Measurements from ENCODE around the gene ACTA1. TPM values are rescaled to one million over a fixed set of nuclear protein-coding genes. Genes with fewer than 3 reads are reported as not detected.

Gene ACTA1
- total RNA-seq, 3 donors from 2014 or later, result 0.33 TPM; not detected in 2

DNA sequence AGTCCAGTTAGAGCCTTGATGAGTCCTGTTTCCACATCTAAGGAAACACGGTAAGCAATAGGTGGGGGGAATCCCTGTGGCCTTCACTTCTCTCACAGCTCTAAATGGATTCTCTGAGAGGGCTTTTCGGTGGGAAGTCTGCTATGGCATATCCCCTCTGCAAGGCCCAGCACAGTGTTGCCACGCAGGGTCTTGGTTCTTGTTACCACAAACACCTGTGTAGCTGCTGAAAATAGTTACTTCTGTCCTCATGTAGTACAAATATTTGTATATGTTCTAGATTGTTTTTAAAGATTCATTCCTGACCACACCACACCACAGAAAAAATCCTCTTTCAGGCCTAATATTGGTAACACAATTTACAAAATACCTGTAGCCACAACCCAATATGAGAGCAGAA, 5.6 kb downstream of the ACTA1 start:
- Histone ChIP-seq H3K27ac (no peak overlapping the region), H3K9me3 (peaks cover 3 to 5% of the 10 kb centered on the region in 2 donors), H3K4me3 (no peak overlapping the region), H3K36me3 (no peaks in the 10 kb centered on the region), H3K27me3 (peaks cover 0 to 55% of the 10 kb centered on the region in 2 donors), H3K4me1 (peaks cover 6 to 12% of the 10 kb centered on the region in 2 donors)
- intact Hi-C loops (cut with DNase I; ENCODE audit: low total_unique reads), result no loop called here
- no peak for DNase-seq (ENCODE audit: low spot score in 2 of 2)
- TF ChIP-seq POLR2AphosphoS5 (IDR thresholded peaks at IDR 0.05) (no peak), POLR2A (IDR thresholded peaks at IDR 0.05) (no peak), CTCF (IDR thresholded peaks at IDR 0.05) (no peak)

- H3K4me1 ChIP-seq, result peaks cover 6 to 11% of the 10 kb centered on the region in 2 donors
Measured at GRCh38 chr1:229427572-229427971, 6.3 kb downstream of the ACTA1 start.

DNA sequence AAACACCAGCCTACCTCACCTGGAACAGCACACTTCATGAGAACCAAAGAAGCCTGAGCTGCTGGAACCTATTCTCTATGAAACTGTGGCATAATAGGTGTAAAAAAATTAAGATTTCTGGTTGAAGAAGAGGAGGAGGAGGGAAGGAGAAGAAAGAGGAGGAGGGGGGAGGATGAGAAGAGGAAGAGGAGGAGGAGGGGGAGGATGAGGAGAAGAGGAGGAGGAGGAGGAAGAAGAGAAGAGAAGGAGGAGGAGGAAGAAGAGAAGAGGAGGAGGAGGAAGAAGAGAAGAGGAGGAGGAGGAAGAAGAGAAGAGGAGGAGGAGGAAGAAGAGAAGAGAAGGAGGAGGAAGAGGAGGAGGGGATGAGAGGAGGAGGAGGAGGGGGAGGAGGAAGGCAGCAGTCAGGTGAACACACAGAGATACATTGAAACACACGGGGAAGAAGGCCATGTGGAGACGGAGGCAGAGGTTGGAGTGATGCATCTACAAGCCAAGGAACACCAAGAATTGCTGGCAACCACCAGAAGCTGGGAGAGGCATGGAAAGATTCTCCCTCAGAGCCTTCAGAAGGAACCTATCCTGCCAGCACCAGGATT, 8.2 kb downstream of the ACTA1 start:
- H3K4me3 ChIP-seq, result no peak overlapping the region
- peaks cover 3 to 5% of the 10 kb centered on the region in 2 donors for H3K9me3 ChIP-seq
- peaks cover 0 to 29% of the 10 kb centered on the region in 2 donors for H3K27me3 ChIP-seq
- H3K27ac ChIP-seq, result no peak overlapping the region
- no peaks in the 10 kb centered on the region for H3K36me3 ChIP-seq
- TF ChIP-seq POLR2AphosphoS5 (IDR thresholded peaks at IDR 0.05), result no peak
- no peak for TF ChIP-seq CTCF (IDR thresholded peaks at IDR 0.05)
- TF ChIP-seq POLR2A (IDR thresholded peaks at IDR 0.05), result no peak
- intact Hi-C loops (cut with DNase I; ENCODE audit: low total_unique reads), result no loop called here
- DNase-seq (ENCODE audit: low spot score in 2 of 2), result no peak
- H3K4me1 ChIP-seq, result no peaks in the 10 kb centered on the region

More at GRCh38 chr1:229427572-229427971, 6.3 kb downstream of the ACTA1 start:
- no peak for DNase-seq (ENCODE audit: low spot score in 2 of 2)
- no peaks in the 10 kb centered on the region for H3K36me3 ChIP-seq
- H3K27me3 ChIP-seq, result peaks cover 0 to 48% of the 10 kb centered on the region in 2 donors
- intact Hi-C loops (cut with DNase I; ENCODE audit: low total_unique reads), result no loop called here
- peaks cover 3 to 5% of the 10 kb centered on the region in 2 donors for H3K9me3 ChIP-seq
- no peak for TF ChIP-seq POLR2A (IDR thresholded peaks at IDR 0.05)
- TF ChIP-seq CTCF (IDR thresholded peaks at IDR 0.05), result no peak
- TF ChIP-seq POLR2AphosphoS5 (IDR thresholded peaks at IDR 0.05), result no peak
- H3K4me3 ChIP-seq, result no peak overlapping the region
- no peak overlapping the region for H3K27ac ChIP-seq

DNA sequence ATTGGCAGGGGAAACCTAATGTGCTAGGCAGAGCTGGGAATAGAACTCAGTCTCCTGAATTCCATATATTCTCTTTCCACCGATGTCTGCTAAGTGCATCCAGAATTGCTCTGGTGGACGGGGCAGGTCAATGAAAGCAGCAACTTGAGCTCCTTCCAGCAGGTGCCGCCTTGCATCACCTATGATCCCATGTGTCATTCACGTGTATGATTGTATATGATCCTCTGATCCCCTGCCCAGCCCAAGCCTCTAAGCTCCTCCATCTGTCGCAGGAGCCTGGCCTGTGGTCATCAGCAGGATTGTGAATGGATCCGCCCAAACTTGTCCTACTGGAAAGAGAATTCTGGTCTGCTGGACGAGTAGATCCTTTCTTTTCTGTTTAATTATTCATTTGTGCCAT, 13.1 kb downstream of the ACTA1 start:
- no peak for DNase-seq (ENCODE audit: low spot score in 2 of 2)
- H3K27ac ChIP-seq, result no peak overlapping the region
- intact Hi-C loops (cut with DNase I; ENCODE audit: low total_unique reads), result no loop called here

More for the DNA sequence above, 13.1 kb downstream of the ACTA1 start:
- Histone ChIP-seq H3K27me3 (no peaks in the 10 kb centered on the region), H3K36me3 (no peaks in the 10 kb centered on the region), H3K4me3 (no peak overlapping the region), H3K4me1 (no peaks in the 10 kb centered on the region), H3K9me3 (peaks cover 3 to 5% of the 10 kb centered on the region in 2 donors)
- TF ChIP-seq CTCF (IDR thresholded peaks at IDR 0.05) (no peak), POLR2A (IDR thresholded peaks at IDR 0.05) (no peak), POLR2AphosphoS5 (IDR thresholded peaks at IDR 0.05) (no peak)
